ENCODE results near the gene FGF21.
A peak's percentile ranks its signal among the peaks of the same experiment; 100 is the strongest.
"Not testable (repeated sequence)": the region's sequence is repeated elsewhere in the genome, so short reads cannot be mapped to it uniquely, and the experiment has no call there.

FGF21 gene

DNA sequence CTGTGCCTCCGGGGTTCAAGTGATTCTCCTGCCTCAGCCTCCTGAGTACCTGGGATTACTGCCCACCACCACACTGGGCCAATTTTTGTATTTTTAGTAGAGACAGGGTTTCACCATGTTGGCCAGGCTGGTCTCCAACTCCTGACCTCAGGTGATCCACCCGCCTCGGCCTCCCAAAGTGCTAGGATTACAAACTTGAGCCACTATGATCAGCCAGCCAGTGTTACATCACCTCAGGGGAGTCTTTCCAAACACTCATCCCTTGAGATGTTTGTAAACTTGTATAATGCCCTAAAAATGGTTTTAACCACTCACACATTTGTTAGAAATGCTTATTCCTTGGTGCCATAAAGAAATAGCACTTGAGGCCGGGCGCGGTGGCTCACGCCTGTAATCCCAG, 31.1 kb downstream of the FGF21 start:
- not testable (repeated sequence) for H2BK5ac ChIP-seq (ENCODE audit: low read depth, low read length, poor library complexity)

DNA sequence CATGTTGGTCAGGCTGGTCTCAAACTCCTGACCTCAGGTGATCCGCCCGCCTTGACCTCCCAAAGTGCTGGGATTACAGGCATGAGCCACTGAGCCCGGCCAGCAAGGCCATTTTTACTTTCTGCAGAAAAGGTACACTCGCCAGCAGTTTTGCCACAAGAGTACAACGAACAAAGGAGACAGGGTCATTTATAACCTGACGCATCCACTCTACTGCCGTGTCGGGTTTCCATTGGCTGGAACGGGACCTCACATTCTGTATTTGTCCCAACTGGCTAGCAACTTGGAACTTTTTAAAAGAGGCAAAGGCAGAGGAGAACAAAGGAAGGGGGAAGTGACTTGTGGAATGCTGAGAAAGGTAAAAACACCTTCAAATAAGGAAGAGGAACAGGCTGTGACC, 32.0 kb downstream of the FGF21 start:
- not testable (repeated sequence) for H4K8ac ChIP-seq (ENCODE audit: low read depth, low read length); H2BK5ac ChIP-seq (ENCODE audit: low read depth, low read length, poor library complexity); H3K14ac ChIP-seq (ENCODE audit: low read length); H2AFZ ChIP-seq (ENCODE audit: insufficient read depth, low read length, poor library complexity); H3K9ac ChIP-seq (ENCODE audit: low read length); H3K27me3 ChIP-seq (ENCODE audit: insufficient read depth, low read length); H2BK12ac ChIP-seq (ENCODE audit: low read length); H3K79me1 ChIP-seq (ENCODE audit: low read length); H3K4me2 ChIP-seq (ENCODE audit: low read length); H3K36me3 ChIP-seq (ENCODE audit: control insufficient read depth in 1 of 2, insufficient read depth in 2 of 2, low read length in 2 of 2); H4K91ac ChIP-seq (ENCODE audit: low read depth, low read length); H3K18ac ChIP-seq (ENCODE audit: low read length); H3K4me3 ChIP-seq (ENCODE audit: low read depth, low read length); H3K4me1 ChIP-seq (ENCODE audit: control insufficient read depth in 1 of 2, insufficient read depth in 2 of 2, low read length in 2 of 2); H3K79me2 ChIP-seq (ENCODE audit: control insufficient read depth, insufficient read depth, low read length, poor library complexity); H3K4ac ChIP-seq (ENCODE audit: low read depth, low read length); H2AK5ac ChIP-seq (ENCODE audit: low read length); H3K23ac ChIP-seq (ENCODE audit: low read length); H3K27ac ChIP-seq (ENCODE audit: low read depth, low read length); H4K12ac ChIP-seq (ENCODE audit: low read depth, low read length); H3K9me3 ChIP-seq (ENCODE audit: insufficient read depth, low read depth, low read length); DNase-seq; H2BK120ac ChIP-seq (ENCODE audit: insufficient read depth, low read length, poor library complexity)
- no CpG with 5 or more reads among the region's 9 CpGs for whole genome bisulfite sequencing (ENCODE audit: extremely low coverage, insufficient coverage, insufficient read length)

More for the DNA sequence above, 31.1 kb downstream of the FGF21 start:
- H3K18ac ChIP-seq (ENCODE audit: low read length); H3K9ac ChIP-seq (ENCODE audit: low read length); H3K27ac ChIP-seq (ENCODE audit: low read depth, low read length); H2BK120ac ChIP-seq (ENCODE audit: insufficient read depth, low read length, poor library complexity); H2BK12ac ChIP-seq (ENCODE audit: low read length); H4K12ac ChIP-seq (ENCODE audit: low read depth, low read length); H3K4me3 ChIP-seq (ENCODE audit: low read depth, low read length); H2AFZ ChIP-seq (ENCODE audit: insufficient read depth, low read length, poor library complexity); H3K79me2 ChIP-seq (ENCODE audit: control insufficient read depth, insufficient read depth, low read length, poor library complexity); H3K23ac ChIP-seq (ENCODE audit: low read length); DNase-seq; H4K91ac ChIP-seq (ENCODE audit: low read depth, low read length); H3K36me3 ChIP-seq (ENCODE audit: control insufficient read depth in 1 of 2, insufficient read depth in 2 of 2, low read length in 2 of 2); H3K4ac ChIP-seq (ENCODE audit: low read depth, low read length); H3K9me3 ChIP-seq (ENCODE audit: insufficient read depth, low read depth, low read length); H3K79me1 ChIP-seq (ENCODE audit: low read length); H3K4me2 ChIP-seq (ENCODE audit: low read length); H3K4me1 ChIP-seq (ENCODE audit: control insufficient read depth in 1 of 2, insufficient read depth in 2 of 2, low read length in 2 of 2); H4K8ac ChIP-seq (ENCODE audit: low read depth, low read length); H3K27me3 ChIP-seq (ENCODE audit: insufficient read depth, low read length); H2AK5ac ChIP-seq (ENCODE audit: low read length); H3K14ac ChIP-seq (ENCODE audit: low read length): not testable (repeated sequence)
- no CpG with 5 or more reads among the region's 7 CpGs for WGBS (ENCODE audit: extremely low coverage, insufficient coverage, insufficient read length)

DNA sequence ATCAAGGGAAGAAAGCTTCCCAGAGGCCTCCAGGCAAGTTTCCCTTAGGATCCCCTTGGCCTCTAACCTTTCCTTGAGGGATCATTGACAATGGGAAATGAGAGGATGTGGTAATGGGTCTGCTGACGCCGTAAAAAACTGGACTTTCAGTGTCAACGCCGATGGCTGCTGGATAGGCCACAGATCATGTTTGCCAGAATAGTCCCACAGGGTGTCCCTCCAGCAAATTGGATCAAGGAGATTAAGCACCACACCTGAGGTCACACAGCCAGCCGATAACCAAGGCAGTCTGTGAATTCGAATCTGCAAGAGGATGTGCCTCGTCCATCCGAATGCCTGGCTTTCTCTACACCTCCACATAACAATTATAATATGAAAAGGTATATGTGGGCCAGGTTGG, 37.9 kb downstream of the FGF21 start:
- no peak overlapping the region for H2BK12ac ChIP-seq (ENCODE audit: low read length)
- H4K8ac ChIP-seq (ENCODE audit: low read depth, low read length): no peak overlapping the region
- H3K14ac ChIP-seq (ENCODE audit: low read length): no peak overlapping the region
- WGBS (ENCODE audit: extremely low coverage, insufficient coverage, insufficient read length): no CpG with 5 or more reads among the region's 8 CpGs
- H3K4me2 ChIP-seq (ENCODE audit: low read length): no peak overlapping the region
- no peak overlapping the region for H2AK5ac ChIP-seq (ENCODE audit: low read length)
- H3K9me3 ChIP-seq (ENCODE audit: insufficient read depth, low read depth, low read length): no peaks in the 10 kb centered on the region
- no peak overlapping the region for H3K9ac ChIP-seq (ENCODE audit: low read length)
- no peak overlapping the region for H3K4ac ChIP-seq (ENCODE audit: low read depth, low read length)
- no peak overlapping the region for H2AFZ ChIP-seq (ENCODE audit: insufficient read depth, low read length, poor library complexity)
- peaks cover 3% of the 10 kb centered on the region in 2 experiments for H3K4me1 ChIP-seq (ENCODE audit: control insufficient read depth in 1 of 2, insufficient read depth in 2 of 2, low read length in 2 of 2)
- H3K79me2 ChIP-seq (ENCODE audit: control insufficient read depth, insufficient read depth, low read length, poor library complexity): no peaks in the 10 kb centered on the region
- H3K27ac ChIP-seq (ENCODE audit: low read depth, low read length): no peak overlapping the region
- DNase-seq: no peak
- no peaks in the 10 kb centered on the region for H3K27me3 ChIP-seq (ENCODE audit: insufficient read depth, low read length)
- no peaks in the 10 kb centered on the region for H3K36me3 ChIP-seq (ENCODE audit: control insufficient read depth in 1 of 2, insufficient read depth in 2 of 2, low read length in 2 of 2)
- H4K91ac ChIP-seq (ENCODE audit: low read depth, low read length): no peak overlapping the region
- H2BK120ac ChIP-seq (ENCODE audit: insufficient read depth, low read length, poor library complexity): no peak overlapping the region
- H3K18ac ChIP-seq (ENCODE audit: low read length): no peak overlapping the region
- H2BK5ac ChIP-seq (ENCODE audit: low read depth, low read length, poor library complexity): no peak overlapping the region
- peaks cover 5% of the 10 kb centered on the region for H3K79me1 ChIP-seq (ENCODE audit: low read length)
- H3K4me3 ChIP-seq (ENCODE audit: low read depth, low read length): no peak overlapping the region
- H4K12ac ChIP-seq (ENCODE audit: low read depth, low read length): no peak overlapping the region
- H3K23ac ChIP-seq (ENCODE audit: low read length): no peak overlapping the region

GRCh38 chr19:48794291-48794690, 39.0 kb downstream of the FGF21 start:
- H3K18ac ChIP-seq (ENCODE audit: low read length): no peak overlapping the region
- H3K79me2 ChIP-seq (ENCODE audit: control insufficient read depth, insufficient read depth, low read length, poor library complexity): no peaks in the 10 kb centered on the region
- H2AK5ac ChIP-seq (ENCODE audit: low read length): peak overlapping the region; percentile 60
- H4K12ac ChIP-seq (ENCODE audit: low read depth, low read length): peak overlapping the region; percentile 6
- H3K4me1 ChIP-seq (ENCODE audit: control insufficient read depth in 1 of 2, insufficient read depth in 2 of 2, low read length in 2 of 2): peaks cover 3% of the 10 kb centered on the region in 2 experiments
- H3K4me3 ChIP-seq (ENCODE audit: low read depth, low read length): no peak overlapping the region
- no peaks in the 10 kb centered on the region for H3K27me3 ChIP-seq (ENCODE audit: insufficient read depth, low read length)
- peak overlapping the region; percentile 34 for H4K8ac ChIP-seq (ENCODE audit: low read depth, low read length)
- no peak overlapping the region for H2AFZ ChIP-seq (ENCODE audit: insufficient read depth, low read length, poor library complexity)
- DNase-seq: no peak
- H3K36me3 ChIP-seq (ENCODE audit: control insufficient read depth in 1 of 2, insufficient read depth in 2 of 2, low read length in 2 of 2): no peaks in the 10 kb centered on the region
- no peak overlapping the region for H2BK120ac ChIP-seq (ENCODE audit: insufficient read depth, low read length, poor library complexity)
- H3K14ac ChIP-seq (ENCODE audit: low read length): no peak overlapping the region
- H3K9me3 ChIP-seq (ENCODE audit: insufficient read depth, low read depth, low read length): no peaks in the 10 kb centered on the region
- H3K9ac ChIP-seq (ENCODE audit: low read length): no peak overlapping the region
- peak overlapping the region; percentile 1 for H4K91ac ChIP-seq (ENCODE audit: low read depth, low read length)
- H3K4ac ChIP-seq (ENCODE audit: low read depth, low read length): no peak overlapping the region
- H2BK12ac ChIP-seq (ENCODE audit: low read length): no peak overlapping the region
- H3K23ac ChIP-seq (ENCODE audit: low read length): no peak overlapping the region
- peaks cover 5% of the 10 kb centered on the region for H3K79me1 ChIP-seq (ENCODE audit: low read length)
- H3K4me2 ChIP-seq (ENCODE audit: low read length): no peak overlapping the region
- no peak overlapping the region for H3K27ac ChIP-seq (ENCODE audit: low read depth, low read length)
- H2BK5ac ChIP-seq (ENCODE audit: low read depth, low read length, poor library complexity): no peak overlapping the region
- WGBS (ENCODE audit: extremely low coverage, insufficient coverage, insufficient read length): no CpG with 5 or more reads among the region's 6 CpGs

Data from trophoblast cell (in vitro differentiated cells and primary cell).